ENCODE results near the gene CTSA.
"Not testable (repeated sequence)": the region's sequence is repeated elsewhere in the genome, so short reads cannot be mapped to it uniquely, and the experiment has no call there.

Gene CTSA

GRCh38 chr20:45866454-45866853 is 24.7 kb upstream of the CTSA start:
- DNase-seq (ENCODE audit: low read depth) = no peak
- TF ChIP-seq CTCF (IDR thresholded peaks at IDR 0.05; ENCODE audit: insufficient read depth, low read depth, low read length, missing control alignments) = no peak
- no peak overlapping the region for H3K4me3 ChIP-seq (ENCODE audit: low read depth, low read length)

- H3K4me3 ChIP-seq (ENCODE audit: low read depth, low read length) = no peak overlapping the region
- no peak for DNase-seq (ENCODE audit: low read depth)
- no peak for TF ChIP-seq CTCF (IDR thresholded peaks at IDR 0.05; ENCODE audit: insufficient read depth, low read depth, low read length, missing control alignments)
Measured at GRCh38 chr20:45867136-45867818, 23.9 kb upstream of the CTSA start.

- no peak for DNase-seq (ENCODE audit: low read depth)
- TF ChIP-seq CTCF (IDR thresholded peaks at IDR 0.05; ENCODE audit: insufficient read depth, low read depth, low read length, missing control alignments) = no peak
- no peak overlapping the region for H3K4me3 ChIP-seq (ENCODE audit: low read depth, low read length)
Measured at GRCh38 chr20:45867819-45868176, 23.3 kb upstream of the CTSA start.

- no peak overlapping the region for H3K4me3 ChIP-seq (ENCODE audit: low read depth, low read length)
- no peak for TF ChIP-seq CTCF (IDR thresholded peaks at IDR 0.05; ENCODE audit: insufficient read depth, low read depth, low read length, missing control alignments)
- no peak for DNase-seq (ENCODE audit: low read depth)
Measured at GRCh38 chr20:45872626-45873025, 18.5 kb upstream of the CTSA start.

GRCh38 chr20:45873409-45874103 is 17.6 kb upstream of the CTSA start:
- no peak overlapping the region for H3K4me3 ChIP-seq (ENCODE audit: low read depth, low read length)
- no peak for TF ChIP-seq CTCF (IDR thresholded peaks at IDR 0.05; ENCODE audit: insufficient read depth, low read depth, low read length, missing control alignments)
- no peak for DNase-seq (ENCODE audit: low read depth)

- not testable (repeated sequence) for H3K4me3 ChIP-seq (ENCODE audit: low read depth, low read length); DNase-seq (ENCODE audit: low read depth)
Measured at GRCh38 chr20:45874104-45874481, 17.0 kb upstream of the CTSA start.

GRCh38 chr20:45874576-45874975 is 16.6 kb upstream of the CTSA start:
- DNase-seq (ENCODE audit: low read depth) = no peak
- no peak overlapping the region for H3K4me3 ChIP-seq (ENCODE audit: low read depth, low read length)
- TF ChIP-seq CTCF (IDR thresholded peaks at IDR 0.05; ENCODE audit: insufficient read depth, low read depth, low read length, missing control alignments) = no peak
